Right lobe of liver (tissue), 4 donors: ENCODE results near the gene IL37.

Source experiments
- POLR2A ChIP-seq: fragments of 450-650 bp; IDR thresholded peaks from one replicate; pipeline ENCODE4 v1.6.1; 2017; ENCODE audit warnings: antibody characterized with exemption, mild to moderate bottlenecking
- TF ChIP-seq, protein P1 (sequence below), 4 donors: fragments of 200-600 bp in 3 of 4; fragments of 450-650 bp in 1 of 4; IDR thresholded peaks; one replicate each; pipeline versions ENCODE4 v1.5.1 to v1.8.0; 2016 to 2022; ENCODE audit warnings: antibody characterized with exemption in 4 of 4, mild to moderate bottlenecking in 2 of 4
- donor health status: DM: no; HTN: no; CAD: no.
- donor health status: DM: no; HTN: no; CAD: no.
- donor health status: DM: no; HTN: yes; CAD: no.

GRCh38 chr2:112886291-112886690 is 24.7 kb upstream of the IL37 start:
- TF ChIP-seq, protein P1, sequence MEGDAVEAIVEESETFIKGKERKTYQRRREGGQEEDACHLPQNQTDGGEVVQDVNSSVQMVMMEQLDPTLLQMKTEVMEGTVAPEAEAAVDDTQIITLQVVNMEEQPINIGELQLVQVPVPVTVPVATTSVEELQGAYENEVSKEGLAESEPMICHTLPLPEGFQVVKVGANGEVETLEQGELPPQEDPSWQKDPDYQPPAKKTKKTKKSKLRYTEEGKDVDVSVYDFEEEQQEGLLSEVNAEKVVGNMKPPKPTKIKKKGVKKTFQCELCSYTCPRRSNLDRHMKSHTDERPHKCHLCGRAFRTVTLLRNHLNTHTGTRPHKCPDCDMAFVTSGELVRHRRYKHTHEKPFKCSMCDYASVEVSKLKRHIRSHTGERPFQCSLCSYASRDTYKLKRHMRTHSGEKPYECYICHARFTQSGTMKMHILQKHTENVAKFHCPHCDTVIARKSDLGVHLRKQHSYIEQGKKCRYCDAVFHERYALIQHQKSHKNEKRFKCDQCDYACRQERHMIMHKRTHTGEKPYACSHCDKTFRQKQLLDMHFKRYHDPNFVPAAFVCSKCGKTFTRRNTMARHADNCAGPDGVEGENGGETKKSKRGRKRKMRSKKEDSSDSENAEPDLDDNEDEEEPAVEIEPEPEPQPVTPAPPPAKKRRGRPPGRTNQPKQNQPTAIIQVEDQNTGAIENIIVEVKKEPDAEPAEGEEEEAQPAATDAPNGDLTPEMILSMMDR (IDR thresholded peaks at IDR 0.05): no peak
- TF ChIP-seq POLR2A: no peak
